ENCODE results near the gene TLCD1. TPM values are rescaled to one million over a fixed set of nuclear protein-coding genes. Genes with fewer than 3 reads are reported as not detected.

Gene TLCD1
- polyA plus RNA-seq, 1 of the 3 experiments (the other 2 are of a cell fraction) = 18.3 TPM

- peaks cover 74 to 76% of the 10 kb centered on the region in 2 experiments for H3K36me3 ChIP-seq (replicated peaks in 1 of 2; ENCODE audit: control insufficient read depth in 1 of 2, insufficient read depth in 2 of 2, low read length in 1 of 2)
- H3K9me3 ChIP-seq = no peaks in the 10 kb centered on the region
- H3K4me3 ChIP-seq (ENCODE audit: low read depth in 2 of 2, low read length in 1 of 2) = no peak overlapping the region
- no peaks in the 10 kb centered on the region for H3K27me3 ChIP-seq (ENCODE audit: insufficient read depth)
- 94% methylated on average over 4 of the region's 4 CpGs for WGBS (ENCODE audit: low lambda C conversion rate)
- H3K9me2 ChIP-seq = no peaks in the 10 kb centered on the region
- no peak overlapping the region for H2AFZ ChIP-seq (ENCODE audit: low read depth)
- H3K4me2 ChIP-seq = no peak overlapping the region
- no peak overlapping the region for H3K9ac ChIP-seq
- no peak overlapping the region for H3K27ac ChIP-seq (ENCODE audit: low read depth in 2 of 2, low read length in 1 of 2)
- CTCF ChIA-PET = interaction anchor here (1.4 to 1.8 kb wide), 2 partner anchors 18 to 38 kb away, joined by 5 to 7 read pairs; no protein-coding TSS in a partner anchor
- no peak for TF ChIP-seq REST (IDR thresholded peaks at IDR 0.05; ENCODE audit: low read depth, low read length)
- no peak for TF ChIP-seq GATA2 (CRISPR knock-in tag; IDR thresholded peaks at IDR 0.05)
- TF ChIP-seq ZBTB33 (IDR thresholded peaks at IDR 0.05; ENCODE audit: borderline replicate concordance, low read depth) = no peak
- TF ChIP-seq PBX3 (IDR thresholded peaks at IDR 0.05) = no peak
- no peak for TF ChIP-seq JUND (IDR thresholded peaks at IDR 0.05)
- no peak for TF ChIP-seq NFIC (IDR thresholded peaks at IDR 0.05; ENCODE audit: borderline replicate concordance)
- TF ChIP-seq TAF1 (IDR thresholded peaks at IDR 0.05; ENCODE audit: borderline replicate concordance, low read depth, low read length) = no peak
- no peak for TF ChIP-seq MAX (IDR thresholded peaks at IDR 0.05; ENCODE audit: low read depth)
- no peak for TF ChIP-seq POLR2AphosphoS5 (IDR thresholded peaks at IDR 0.05; ENCODE audit: low read depth, low read length)
- no peak for TF ChIP-seq CHD2 (IDR thresholded peaks at IDR 0.05; ENCODE audit: low read length, partially characterized antibody)
- H3F3A ChIP-seq (replicated peaks; ENCODE audit: insufficient read depth) = peaks cover 5% of the 10 kb centered on the region
- POLR2A ChIA-PET = interaction anchor here (1.4 kb wide), 1 partner anchor 31 kb away, joined by 3 read pairs; the partner anchor contains the start of gene RPL23A
- H3K79me2 ChIP-seq (ENCODE audit: insufficient read depth) = no peaks in the 10 kb centered on the region
- DNase-seq = no peak
- no peaks in the 10 kb centered on the region for H3K4me1 ChIP-seq (ENCODE audit: control insufficient read depth in 1 of 2, insufficient read depth in 2 of 2, low read depth in 1 of 2, low read length in 1 of 2)
- no peaks in the 10 kb centered on the region for H4K20me1 ChIP-seq (ENCODE audit: insufficient read depth)
Measured at GRCh38 chr17:28688481-28688880, 37.6 kb downstream of the TLCD1 start.

Measured in SK-N-SH (cell line).